Measurements from ENCODE around the gene SLC12A8.

The SLC12A8 gene

DNA sequence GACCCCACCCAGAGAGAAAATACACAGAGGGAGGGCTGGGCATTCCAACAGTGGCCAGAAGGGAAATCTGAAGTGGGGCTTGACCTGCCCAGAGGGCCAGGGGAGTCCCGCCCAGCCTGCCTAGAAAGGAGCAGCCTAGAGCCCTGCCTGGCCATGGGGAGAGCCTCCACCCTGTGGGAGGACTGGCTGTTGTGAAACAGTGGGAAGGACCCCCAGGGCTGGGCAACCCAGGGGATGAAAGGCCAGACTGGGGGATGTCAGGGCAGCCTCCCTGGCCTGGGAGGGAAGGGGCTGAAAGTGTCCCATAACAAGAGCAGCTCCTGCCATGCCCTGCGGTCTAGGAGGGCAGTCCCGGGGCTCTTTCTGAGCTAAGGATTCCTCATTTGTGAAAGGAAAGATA, 69.0 kb downstream of the SLC12A8 start:
- DNase-seq (ENCODE audit: low spot score) = no peak
- TF ChIP-seq, protein P1, sequence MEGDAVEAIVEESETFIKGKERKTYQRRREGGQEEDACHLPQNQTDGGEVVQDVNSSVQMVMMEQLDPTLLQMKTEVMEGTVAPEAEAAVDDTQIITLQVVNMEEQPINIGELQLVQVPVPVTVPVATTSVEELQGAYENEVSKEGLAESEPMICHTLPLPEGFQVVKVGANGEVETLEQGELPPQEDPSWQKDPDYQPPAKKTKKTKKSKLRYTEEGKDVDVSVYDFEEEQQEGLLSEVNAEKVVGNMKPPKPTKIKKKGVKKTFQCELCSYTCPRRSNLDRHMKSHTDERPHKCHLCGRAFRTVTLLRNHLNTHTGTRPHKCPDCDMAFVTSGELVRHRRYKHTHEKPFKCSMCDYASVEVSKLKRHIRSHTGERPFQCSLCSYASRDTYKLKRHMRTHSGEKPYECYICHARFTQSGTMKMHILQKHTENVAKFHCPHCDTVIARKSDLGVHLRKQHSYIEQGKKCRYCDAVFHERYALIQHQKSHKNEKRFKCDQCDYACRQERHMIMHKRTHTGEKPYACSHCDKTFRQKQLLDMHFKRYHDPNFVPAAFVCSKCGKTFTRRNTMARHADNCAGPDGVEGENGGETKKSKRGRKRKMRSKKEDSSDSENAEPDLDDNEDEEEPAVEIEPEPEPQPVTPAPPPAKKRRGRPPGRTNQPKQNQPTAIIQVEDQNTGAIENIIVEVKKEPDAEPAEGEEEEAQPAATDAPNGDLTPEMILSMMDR (IDR thresholded peaks at IDR 0.05; ENCODE audit: extremely low read depth, missing control alignments) = no peak

DNA sequence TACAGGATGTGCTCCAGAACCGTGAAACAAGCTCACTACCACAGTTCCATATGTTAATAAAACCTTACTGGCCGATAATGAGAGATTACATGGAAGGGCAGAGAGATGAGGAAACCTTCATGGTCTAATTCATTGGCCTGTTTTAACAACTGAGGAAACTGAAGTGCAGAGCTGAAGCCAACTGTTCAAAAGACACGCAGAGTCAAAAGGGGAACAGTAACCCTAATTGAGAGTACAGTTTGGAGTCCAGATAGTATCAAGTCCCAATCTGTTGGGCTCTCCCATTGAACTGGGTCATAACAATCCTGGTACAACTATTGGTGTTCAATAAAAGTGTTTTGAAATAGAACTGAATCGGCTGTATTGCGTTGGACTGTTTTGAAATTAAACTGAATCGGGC, 69.6 kb downstream of the SLC12A8 start:
- DNase-seq (ENCODE audit: low spot score) = no peak
- TF ChIP-seq, protein P1 (IDR thresholded peaks at IDR 0.05; ENCODE audit: extremely low read depth, missing control alignments) = no peak

DNA sequence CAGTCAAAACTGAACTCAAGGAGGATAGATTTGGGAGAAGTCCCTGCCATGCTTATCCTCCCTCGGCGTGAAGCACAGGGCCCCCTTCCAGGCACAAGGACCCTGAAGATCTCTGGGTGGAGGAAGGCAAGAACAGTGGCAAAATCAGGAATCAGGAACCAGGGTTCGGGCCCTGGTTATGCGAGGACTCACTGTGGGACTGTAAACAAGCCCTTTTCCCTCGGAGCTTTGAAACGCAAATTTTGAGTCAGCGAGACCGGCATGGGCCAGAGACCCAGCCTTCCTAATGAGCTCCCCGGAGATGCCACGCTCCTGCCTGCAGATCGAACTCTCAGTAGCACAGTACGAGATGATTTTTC, 70.1 kb downstream of the SLC12A8 start:
- TF ChIP-seq, protein P1 (IDR thresholded peaks at IDR 0.05; ENCODE audit: extremely low read depth, missing control alignments) = no peak
- DNase-seq (ENCODE audit: low spot score) = no peak

DNA sequence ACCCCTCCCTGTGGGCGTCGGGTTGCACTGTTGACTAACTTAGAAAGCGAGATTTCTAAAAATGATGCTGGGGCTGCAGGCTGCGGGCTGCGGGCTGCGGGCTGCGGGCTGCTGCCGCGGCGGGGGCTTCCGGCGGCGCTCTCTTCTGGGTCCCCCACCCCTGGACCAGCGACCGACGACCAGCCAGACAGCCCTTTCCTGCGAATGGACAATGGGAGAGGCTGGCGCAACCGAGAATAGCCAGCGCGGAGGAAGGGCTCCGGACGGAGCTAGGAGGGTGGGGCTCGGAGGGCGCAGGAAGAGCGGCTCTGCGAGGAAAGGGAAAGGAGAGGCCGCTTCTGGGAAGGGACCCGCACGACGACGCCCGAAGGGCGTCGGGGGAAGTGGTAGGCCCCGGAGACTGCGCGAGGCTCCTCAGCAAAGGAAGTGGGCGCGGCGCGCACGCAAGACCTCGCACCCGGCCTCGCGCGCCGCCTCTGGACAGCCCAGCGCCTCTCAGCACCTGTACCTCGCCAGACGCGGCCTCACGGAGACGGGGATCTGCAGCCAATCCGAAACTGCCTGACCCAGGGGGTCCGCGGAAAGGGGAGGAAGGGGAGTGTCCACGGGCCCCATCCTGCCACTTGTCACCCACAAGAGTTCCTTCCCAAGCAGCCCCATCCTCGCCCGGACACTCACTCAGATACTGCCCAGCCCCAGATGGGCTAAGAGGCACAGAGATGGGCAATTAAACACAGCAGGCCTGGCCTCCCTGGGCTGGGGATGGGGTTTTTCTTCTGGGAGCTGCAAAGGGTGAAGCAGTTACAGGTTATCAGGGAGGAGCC, 70.7 kb downstream of the SLC12A8 start:
- TF ChIP-seq, protein P1 (IDR thresholded peaks at IDR 0.05; ENCODE audit: extremely low read depth, missing control alignments) = peak; percentile 34
- DNase-seq (ENCODE audit: low spot score) = peak; percentile 80

DNA sequence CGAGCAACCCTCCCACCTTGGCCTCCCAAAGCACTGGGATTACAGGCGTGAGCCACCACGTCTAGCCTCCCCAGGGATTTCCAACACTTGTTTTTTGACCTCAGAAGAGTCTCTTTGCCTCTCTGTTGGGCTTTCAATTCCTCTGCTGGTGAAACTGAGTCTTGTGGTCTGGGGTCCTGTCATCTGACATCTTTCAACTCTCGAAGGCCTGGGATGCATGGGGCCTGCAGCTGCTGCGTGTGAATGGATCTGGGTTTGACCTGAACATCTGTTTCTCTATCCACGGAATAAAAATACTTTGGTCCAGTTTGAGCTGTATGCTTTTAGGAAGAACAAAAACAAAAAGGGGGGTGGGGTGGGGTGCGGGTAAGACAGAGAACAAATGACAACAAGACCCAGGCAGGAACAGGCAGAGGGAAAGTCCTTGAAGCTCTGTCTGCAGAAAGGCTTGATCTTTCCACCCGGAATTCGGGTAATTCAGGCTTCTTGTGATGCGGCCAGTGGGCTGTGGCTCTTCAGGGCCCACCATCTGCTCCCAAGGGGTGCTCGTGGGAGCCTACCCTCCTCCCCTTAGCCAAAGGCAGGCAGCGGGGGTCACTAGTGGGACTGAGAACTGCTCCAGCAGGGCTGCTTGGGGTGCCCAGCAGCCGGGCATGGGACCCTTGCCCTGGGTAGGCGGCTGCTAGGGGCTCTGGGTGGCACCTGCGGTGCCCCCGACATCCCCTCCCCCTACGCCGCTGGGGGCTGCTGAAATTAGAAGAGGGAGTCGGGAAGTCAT, 71.5 kb downstream of the SLC12A8 start:
- DNase-seq (ENCODE audit: low spot score) = peak; percentile 38
- TF ChIP-seq, protein P1 (IDR thresholded peaks at IDR 0.05; ENCODE audit: extremely low read depth, missing control alignments) = no peak

DNA sequence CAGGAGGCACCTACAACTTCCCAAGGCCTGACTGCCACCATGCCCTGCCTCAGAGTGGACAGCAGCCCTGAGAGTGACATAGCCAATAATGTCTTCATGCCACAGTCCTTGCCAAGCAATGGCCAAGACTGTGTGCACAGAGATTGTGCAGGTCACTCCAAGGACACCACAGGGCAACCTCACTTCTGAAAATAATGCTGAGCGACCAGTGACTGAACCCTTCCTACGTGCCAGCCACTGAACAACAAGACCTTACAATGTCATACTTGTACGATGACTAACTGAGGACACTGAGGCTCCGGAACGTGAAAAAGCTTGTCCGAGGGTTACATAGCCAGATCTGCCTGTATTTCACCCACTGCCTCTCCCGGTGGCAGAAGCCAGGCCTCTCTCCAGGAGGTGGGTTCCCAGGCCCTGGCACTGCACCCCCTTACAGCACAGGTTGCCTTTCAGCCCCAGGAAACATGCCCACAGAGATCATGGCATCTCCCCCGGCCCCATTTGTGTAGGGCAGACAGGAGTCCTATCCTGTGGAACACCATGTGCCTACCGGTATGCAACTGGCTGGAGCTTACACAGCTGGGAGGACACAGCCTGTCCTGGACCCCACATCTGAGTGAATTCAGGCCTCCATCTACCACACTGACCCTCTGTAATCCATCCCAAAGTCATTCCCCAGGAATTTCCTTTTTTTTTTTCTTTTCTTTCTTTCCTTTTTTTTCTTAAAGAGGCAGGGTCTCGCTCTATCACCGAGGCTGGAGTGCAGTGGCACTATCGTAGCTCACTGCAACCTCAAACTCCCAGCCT, 72.3 kb downstream of the SLC12A8 start:
- TF ChIP-seq, protein P1 (IDR thresholded peaks at IDR 0.05; ENCODE audit: extremely low read depth, missing control alignments) = no peak
- no peak for DNase-seq (ENCODE audit: low spot score)

All from GM20000 (cell line).